Melanocyte of skin (primary cell): ENCODE data around the gene CCDC18. TPM values are rescaled to one million over a fixed set of nuclear protein-coding genes. Genes with fewer than 3 reads are reported as not detected.

Experiments used
- small RNA-seq, 2 donors: library from RNA; depleted of rRNA; stranded (forward); fragments of <200 nt; gene quantifications; one replicate each; pipeline ENCODE3, GENCODE V24; 2012
- total RNA-seq, 2 donors: library from RNA; depleted of rRNA; stranded (reverse); fragments of >200 nt; gene quantifications; 2 replicates each; pipeline ENCODE4 v1.2.3, GENCODE V29; 2012

Gene CCDC18, protein sequence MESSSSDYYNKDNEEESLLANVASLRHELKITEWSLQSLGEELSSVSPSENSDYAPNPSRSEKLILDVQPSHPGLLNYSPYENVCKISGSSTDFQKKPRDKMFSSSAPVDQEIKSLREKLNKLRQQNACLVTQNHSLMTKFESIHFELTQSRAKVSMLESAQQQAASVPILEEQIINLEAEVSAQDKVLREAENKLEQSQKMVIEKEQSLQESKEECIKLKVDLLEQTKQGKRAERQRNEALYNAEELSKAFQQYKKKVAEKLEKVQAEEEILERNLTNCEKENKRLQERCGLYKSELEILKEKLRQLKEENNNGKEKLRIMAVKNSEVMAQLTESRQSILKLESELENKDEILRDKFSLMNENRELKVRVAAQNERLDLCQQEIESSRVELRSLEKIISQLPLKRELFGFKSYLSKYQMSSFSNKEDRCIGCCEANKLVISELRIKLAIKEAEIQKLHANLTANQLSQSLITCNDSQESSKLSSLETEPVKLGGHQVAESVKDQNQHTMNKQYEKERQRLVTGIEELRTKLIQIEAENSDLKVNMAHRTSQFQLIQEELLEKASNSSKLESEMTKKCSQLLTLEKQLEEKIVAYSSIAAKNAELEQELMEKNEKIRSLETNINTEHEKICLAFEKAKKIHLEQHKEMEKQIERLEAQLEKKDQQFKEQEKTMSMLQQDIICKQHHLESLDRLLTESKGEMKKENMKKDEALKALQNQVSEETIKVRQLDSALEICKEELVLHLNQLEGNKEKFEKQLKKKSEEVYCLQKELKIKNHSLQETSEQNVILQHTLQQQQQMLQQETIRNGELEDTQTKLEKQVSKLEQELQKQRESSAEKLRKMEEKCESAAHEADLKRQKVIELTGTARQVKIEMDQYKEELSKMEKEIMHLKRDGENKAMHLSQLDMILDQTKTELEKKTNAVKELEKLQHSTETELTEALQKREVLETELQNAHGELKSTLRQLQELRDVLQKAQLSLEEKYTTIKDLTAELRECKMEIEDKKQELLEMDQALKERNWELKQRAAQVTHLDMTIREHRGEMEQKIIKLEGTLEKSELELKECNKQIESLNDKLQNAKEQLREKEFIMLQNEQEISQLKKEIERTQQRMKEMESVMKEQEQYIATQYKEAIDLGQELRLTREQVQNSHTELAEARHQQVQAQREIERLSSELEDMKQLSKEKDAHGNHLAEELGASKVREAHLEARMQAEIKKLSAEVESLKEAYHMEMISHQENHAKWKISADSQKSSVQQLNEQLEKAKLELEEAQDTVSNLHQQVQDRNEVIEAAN (N-terminal part only)
- 1 to 10 TPM; 4.5 to 9.7 TPM for total RNA-seq

GRCh38 chr1:93180723-93181613 lies at the start of gene CCDC18:
Gene CCDC18, plus strand, starts transcription at chr1:93180724. Its CDS starts 2,638 bp downstream, at chr1:93183362.

GRCh38 chr1:93179886-93180722 lies 420 bp upstream of the CCDC18 start, which contains the start of gene TMED5:
Gene TMED5, minus strand, starts transcription at chr1:93180413. Its CDS starts 171 bp downstream, at chr1:93180242.

Small RNA genes within 50 kb of the gene (small RNA-seq; reads per million reads assigned to genes)
- gene AC126124.1 (0 reads per million in 2 donors), gene AL139421.1 (0 reads per million in 2 donors)

Other genes starting within 250 kb of the CCDC18 start
- gene DIPK1A, start 219.3 kb upstream of the CCDC18 start, total RNA-seq: 10 to 100 TPM; 19.0 to 30.6 TPM
- 10 to 100 TPM; 12.4 to 26.6 TPM for gene MTF2, start 101.4 kb upstream of the CCDC18 start, total RNA-seq
- 10 to 100 TPM; 62.3 to 69.6 TPM for gene TMED5, start 311 bp upstream of the CCDC18 start, total RNA-seq
- gene DR1, start 165.2 kb downstream of the CCDC18 start, total RNA-seq: 10 to 100 TPM; 23.4 to 40.3 TPM